Esophagus squamous epithelium (tissue), 5 donors: Measurements from ENCODE around the gene PTRH1. TPM values are rescaled to one million over a fixed set of nuclear protein-coding genes. Genes with fewer than 3 reads are reported as not detected.

Experiments
- DNase-seq: peaks from one replicate; lab custom pipeline; 2025; lab: John Stamatoyannopoulos, UW
- H3K27ac ChIP-seq, 4 donors: fragments of 200-600 bp; sonication (generic); one replicate each; pipeline ENCODE4 v1.5.1; 2016 to 2019; ENCODE audit warnings: mild to moderate bottlenecking in 1 of 4
- H3K27me3 ChIP-seq, 4 donors: fragments of 200-600 bp; sonication (generic); 1 replicate in 3 of 4; 2 replicates in 1 of 4; pipeline versions ENCODE4 v1.5.1 to v1.6.0; 2017 to 2021; ENCODE audit warnings: antibody characterized with exemption in 1 of 4
- H3K36me3 ChIP-seq, 3 donors: fragments of 200-600 bp; sonication (generic); one replicate each; pipeline ENCODE4 v1.5.1; 2016 to 2019
- H3K4me1 ChIP-seq, 3 donors: fragments of 200-600 bp; sonication (generic); one replicate each; pipeline ENCODE4 v1.5.1; 2017 to 2019
- H3K4me3 ChIP-seq, 4 donors: fragments of 200-600 bp; sonication (generic); 1 replicate in 3 of 4; 2 replicates in 1 of 4; pipeline ENCODE4 v1.5.1; 2016 to 2019; ENCODE audit warnings: mild to moderate bottlenecking in 2 of 4, moderate library complexity in 1 of 4
- H3K9me3 ChIP-seq, 3 donors: fragments of 200-600 bp; sonication (generic); one replicate each; pipeline ENCODE4 v1.5.1; 2016 to 2019
- CTCF ChIP-seq, 6 experiments: fragments of 450-650 bp in 4 of 6; fragments of 200-600 bp in 2 of 6; sonication (generic) in 2 of 6; IDR thresholded peaks; one replicate each; pipeline ENCODE4 v1.5.1; 2016 to 2019; ENCODE audit warnings: antibody characterized with exemption in 6 of 6, mild to moderate bottlenecking in 4 of 6, moderate library complexity in 4 of 6
- POLR2A ChIP-seq, 4 donors: fragments of 450-650 bp; IDR thresholded peaks; one replicate each; pipeline ENCODE4 v1.6.1; 2017; ENCODE audit warnings: antibody characterized with exemption in 4 of 4, mild to moderate bottlenecking in 4 of 4, moderate library complexity in 3 of 4
- WGBS, 2 donors: methylation state at CpG; one replicate each; pipeline ENCODE4 v1.1.5; 2018; 5-methylcytosine and 5-hydroxymethylcytosine counted together
- intact Hi-C: fragments of 100-400 bp; cut with DNase I; formaldehyde crosslinking; loops from one replicate; pipeline ENCODE4 v1.15.0; 2022
- total RNA-seq, 4 donors: library from RNA; depleted of rRNA; stranded (reverse); fragments of >200 nt; gene quantifications; one replicate each; pipeline ENCODE4 v1.1.0, GENCODE V29; 2016
- donor health status: DM: yes; HTN: yes; CAD: no.

The PTRH1 gene
- total RNA-seq, 4 donors from 2014 or later: 4.5 to 12.6 (median 11.6) TPM

- WGBS, 2 donors: 72% methylated on average over 4 of the region's 16 CpGs; no CpG with 5 or more reads in 1 of the 2 donors
- peaks cover 0 to 36% (median 10%) of the 10 kb centered on the region in 3 donors for H3K36me3 ChIP-seq
- no peak for DNase-seq
- intact Hi-C loops: loop anchor here (5.0 to 10.0 kb wide), 2 partner anchors 140 to 143 kb away; partner anchors contain the start of gene AK1
- no peaks in the 10 kb centered on the region for H3K9me3 ChIP-seq
- no peaks in the 10 kb centered on the region for H3K27me3 ChIP-seq
- H3K27ac ChIP-seq: no peak overlapping the region
- TF ChIP-seq CTCF (IDR thresholded peaks at IDR 0.05) (no peak), POLR2A (IDR thresholded peaks at IDR 0.05) (no peak)
- H3K4me1 ChIP-seq: peaks cover 6 to 24% (median 7%) of the 10 kb centered on the region in 3 donors
- H3K4me3 ChIP-seq: no peak overlapping the region
These were observed 16.5 kb upstream of the PTRH1 start for GRCh38 chr9:127731938-127732337.

- no peaks in the 10 kb centered on the region for H3K9me3 ChIP-seq
These were observed 15.4 kb upstream of the PTRH1 start for GRCh38 chr9:127730799-127731410.

GRCh38 chr9:127730262-127730661 lies 14.8 kb upstream of the PTRH1 start:
- 82 to 83% methylated on average over 3 to 5 of the region's 9 CpGs for WGBS, 2 donors
- H3K36me3 ChIP-seq: peaks cover 0 to 36% (median 10%) of the 10 kb centered on the region in 3 donors
- H3K4me3 ChIP-seq: no peak overlapping the region
- peaks cover 6 to 16% (median 7%) of the 10 kb centered on the region in 3 donors for H3K4me1 ChIP-seq
- intact Hi-C loops: loop anchor here (5.0 to 10.0 kb wide), 2 partner anchors 138 to 145 kb away; partner anchors contain the start of gene AK1
- DNase-seq: no peak
- no peak for TF ChIP-seq CTCF (IDR thresholded peaks at IDR 0.05)
- no peak for TF ChIP-seq POLR2A (IDR thresholded peaks at IDR 0.05)
- no peaks in the 10 kb centered on the region for H3K9me3 ChIP-seq
- no peak overlapping the region for H3K27ac ChIP-seq
- H3K27me3 ChIP-seq: no peaks in the 10 kb centered on the region

More at GRCh38 chr9:127730799-127731410, 15.4 kb upstream of the PTRH1 start:
- Histone ChIP-seq H3K4me1 (peaks cover 6 to 23% (median 7%) of the 10 kb centered on the region in 3 donors), H3K36me3 (peaks cover 0 to 36% (median 10%) of the 10 kb centered on the region in 3 donors), H3K27ac (no peak overlapping the region), H3K4me3 (no peak overlapping the region), H3K27me3 (no peaks in the 10 kb centered on the region)
- no peak for TF ChIP-seq POLR2A (IDR thresholded peaks at IDR 0.05)
- no peak for TF ChIP-seq CTCF (IDR thresholded peaks at IDR 0.05)
- intact Hi-C loops: loop anchor here (5.0 to 10.0 kb wide), 2 partner anchors 139 to 144 kb away; partner anchors contain the start of gene AK1
- WGBS, 2 donors: 73% methylated on average over 3 of the region's 9 CpGs; no CpG with 5 or more reads in 1 of the 2 donors
- no peak for DNase-seq

GRCh38 chr9:127729522-127730256 lies 14.2 kb upstream of the PTRH1 start:
- TF ChIP-seq CTCF (IDR thresholded peaks at IDR 0.05) (no peak), POLR2A (IDR thresholded peaks at IDR 0.05) (no peak)
- H3K27ac ChIP-seq: no peak overlapping the region
- H3K27me3 ChIP-seq: no peaks in the 10 kb centered on the region
- no peaks in the 10 kb centered on the region for H3K9me3 ChIP-seq
- intact Hi-C loops: loop anchor here (5.0 to 10.0 kb wide), 3 partner anchors 137 to 225 kb away; partner anchors contain the start of gene AK1
- H3K4me1 ChIP-seq: peaks cover 7 to 19% (median 9%) of the 10 kb centered on the region in 3 donors
- peaks cover 0 to 36% (median 10%) of the 10 kb centered on the region in 3 donors for H3K36me3 ChIP-seq
- no peak for DNase-seq
- H3K4me3 ChIP-seq: no peak overlapping the region
- WGBS, 2 donors: 67 to 100% methylated on average over 1 of the region's 18 CpGs
